Kidney epithelial cell (primary cell): Measurements from ENCODE around the gene LRFN2. TPM values are rescaled to one million over a fixed set of nuclear protein-coding genes. Genes with fewer than 3 reads are reported as not detected.

Experiments
- DNase-seq: peaks from one replicate; pipeline ENCODE4 v3.0.0-alpha.2; 2010; ENCODE audit warnings: low read depth
- H3K27me3 ChIP-seq: 2 replicates; pipeline ENCODE4 v1.6.0; 2011; ENCODE audit warnings: low read length; ENCODE audit not compliant: control insufficient read depth, insufficient read depth
- H3K36me3 ChIP-seq: 2 replicates; pipeline ENCODE4 v1.5.1; 2011; ENCODE audit warnings: low read length; ENCODE audit not compliant: control insufficient read depth, insufficient read depth
- H3K4me3 ChIP-seq: 2 replicates; pipeline ENCODE4 v1.5.1; 2011; ENCODE audit warnings: low read depth, mild to moderate bottlenecking, control low read depth, low read length
- CTCF ChIP-seq: IDR thresholded peaks from 2 replicates; pipeline ENCODE4 v1.5.1; 2011; ENCODE audit warnings: mild to moderate bottlenecking, moderate library complexity, low read length, control low read depth, inconsistent platforms; ENCODE audit not compliant: insufficient read depth, poor library complexity, severe bottlenecking
- total RNA-seq: library from RNA; depleted of rRNA; stranded (reverse); fragments of >200 nt; gene quantifications from 2 replicates; pipeline ENCODE4 v1.2.3, GENCODE V29; 2015

The LRFN2 gene
- total RNA-seq, 1 donor from 2014 or later, result not detected

- no peak for DNase-seq
- H3K4me3 ChIP-seq, result no peak overlapping the region
- H3K36me3 ChIP-seq, result no peaks in the 10 kb centered on the region
- no peaks in the 10 kb centered on the region for H3K27me3 ChIP-seq
- TF ChIP-seq CTCF, result no peak
Measured at GRCh38 chr6:40390144-40390800, 196.9 kb downstream of the LRFN2 start.

- no peaks in the 10 kb centered on the region for H3K36me3 ChIP-seq
- TF ChIP-seq CTCF, result no peak
- DNase-seq, result no peak
- H3K4me3 ChIP-seq, result no peak overlapping the region
- H3K27me3 ChIP-seq, result no peaks in the 10 kb centered on the region
Measured at GRCh38 chr6:40389254-40389653, 197.9 kb downstream of the LRFN2 start.

GRCh38 chr6:40387871-40388264, 199.3 kb downstream of the LRFN2 start:
- Histone ChIP-seq H3K36me3 (no peaks in the 10 kb centered on the region), H3K4me3 (no peak overlapping the region), H3K27me3 (no peaks in the 10 kb centered on the region)
- no peak for TF ChIP-seq CTCF
- DNase-seq, result no peak

- no peak overlapping the region for H3K4me3 ChIP-seq
- DNase-seq, result no peak
- H3K36me3 ChIP-seq, result no peaks in the 10 kb centered on the region
- TF ChIP-seq CTCF, result no peak
- H3K27me3 ChIP-seq, result no peaks in the 10 kb centered on the region
Measured at GRCh38 chr6:40387127-40387870, 199.9 kb downstream of the LRFN2 start.

- H3K27me3 ChIP-seq, result no peaks in the 10 kb centered on the region
- no peaks in the 10 kb centered on the region for H3K36me3 ChIP-seq
- no peak for TF ChIP-seq CTCF
- DNase-seq, result no peak
- no peak overlapping the region for H3K4me3 ChIP-seq
Measured at GRCh38 chr6:40386200-40386599, 201.0 kb downstream of the LRFN2 start.
